GM12878 (cell line): ENCODE results near the gene GALNS. TPM values are rescaled to one million over a fixed set of nuclear protein-coding genes. Genes with fewer than 3 reads are reported as not detected.

Source experiments
- BCL11A ChIP-seq: IDR thresholded peaks from 2 replicates; pipeline ENCODE4 v1.6.1; 2011; ENCODE audit warnings: low read depth, low read length
- EGR1 ChIP-seq, 2 experiments: IDR thresholded peaks; 1 replicate in 1 of 2; 2 replicates in 1 of 2; pipeline ENCODE4 v1.6.1; 2011 to 2012; ENCODE audit warnings: low read depth in 2 of 2, low read length in 2 of 2, borderline replicate concordance in 1 of 2, mild to moderate bottlenecking in 1 of 2, moderate library complexity in 1 of 2
- NFXL1 ChIP-seq: fragments of 450-650 bp; IDR thresholded peaks from 2 replicates; pipeline ENCODE4 v1.6.1; 2017; ENCODE audit warnings: antibody characterized with exemption, mild to moderate bottlenecking, borderline replicate concordance
- RAD21 ChIP-seq: IDR thresholded peaks from 2 replicates; pipeline ENCODE4 v1.6.1; 2011; ENCODE audit warnings: mild to moderate bottlenecking, low read depth, low read length, moderate library complexity; ENCODE audit not compliant: insufficient read depth
- SRF ChIP-seq, 2 experiments: IDR thresholded peaks; 2 replicates each; pipeline ENCODE4 v1.6.1; 2011; ENCODE audit warnings: low read depth in 2 of 2, low read length in 2 of 2, mild to moderate bottlenecking in 1 of 2, moderate library complexity in 1 of 2
- STAT3 ChIP-seq: IDR thresholded peaks from 2 replicates; pipeline ENCODE4 v1.6.1; 2011; ENCODE audit warnings: low read depth, low read length, improper control_type of control experiment
- ZNF207 ChIP-seq: fragments of 450-650 bp; IDR thresholded peaks from 2 replicates; pipeline ENCODE4 v1.6.1; 2014; ENCODE audit warnings: antibody characterized with exemption, mild to moderate bottlenecking, borderline replicate concordance
- polyA plus RNA-seq, 11 experiments: library from polyadenylated mRNA; depleted of rRNA in 4 of 11; unstranded in 6 of 11; stranded (reverse) in 5 of 11; fragments of >200 nt; fragmentation: Nextera tagmentation in 4 of 11; fragmentation: Illumina TruSeq in 1 of 11; extraction: Ambion mirVana in 4 of 11; extraction: Trizol in 1 of 11; gene quantifications; 1 replicate in 1 of 11; 2 replicates in 10 of 11; pipeline versions ENCODE4 v1.2.1 to v1.2.3, GENCODE V29; 2011 to 2016; ENCODE audit warnings: inconsistent platforms in 2 of 11, missing spikeins in 2 of 11, low read depth in 1 of 11
- total RNA-seq, 4 experiments: library from RNA; depleted of rRNA in 3 of 4; stranded (reverse); fragments of >200 nt in 3 of 4; fragmentation: Illumina TruSeq in 1 of 4; extraction: Trizol in 1 of 4; gene quantifications; 2 replicates each; pipeline versions ENCODE4 v1.2.1 to v1.2.3, GENCODE V29; 2013 to 2021
- TF ChIP-seq, protein P1 (sequence below): fragments of 450-650 bp; IDR thresholded peaks from 2 replicates; pipeline ENCODE4 v1.6.1; 2017; ENCODE audit warnings: mild to moderate bottlenecking, moderate library complexity
- TF ChIP-seq, protein P2 (sequence below): fragments of 450-650 bp; conservative IDR thresholded peaks from 2 replicates; pipeline ENCODE4 v1.6.1; 2017; ENCODE audit warnings: mild to moderate bottlenecking, moderate library complexity

Gene GALNS
- total and polyA plus RNA-seq, 10 of the 15 experiments (the other 5 are each of a cell fraction or from before 2014, with no cell fraction given) = 0.37 to 12.4 (median 5.3) TPM

DNA sequence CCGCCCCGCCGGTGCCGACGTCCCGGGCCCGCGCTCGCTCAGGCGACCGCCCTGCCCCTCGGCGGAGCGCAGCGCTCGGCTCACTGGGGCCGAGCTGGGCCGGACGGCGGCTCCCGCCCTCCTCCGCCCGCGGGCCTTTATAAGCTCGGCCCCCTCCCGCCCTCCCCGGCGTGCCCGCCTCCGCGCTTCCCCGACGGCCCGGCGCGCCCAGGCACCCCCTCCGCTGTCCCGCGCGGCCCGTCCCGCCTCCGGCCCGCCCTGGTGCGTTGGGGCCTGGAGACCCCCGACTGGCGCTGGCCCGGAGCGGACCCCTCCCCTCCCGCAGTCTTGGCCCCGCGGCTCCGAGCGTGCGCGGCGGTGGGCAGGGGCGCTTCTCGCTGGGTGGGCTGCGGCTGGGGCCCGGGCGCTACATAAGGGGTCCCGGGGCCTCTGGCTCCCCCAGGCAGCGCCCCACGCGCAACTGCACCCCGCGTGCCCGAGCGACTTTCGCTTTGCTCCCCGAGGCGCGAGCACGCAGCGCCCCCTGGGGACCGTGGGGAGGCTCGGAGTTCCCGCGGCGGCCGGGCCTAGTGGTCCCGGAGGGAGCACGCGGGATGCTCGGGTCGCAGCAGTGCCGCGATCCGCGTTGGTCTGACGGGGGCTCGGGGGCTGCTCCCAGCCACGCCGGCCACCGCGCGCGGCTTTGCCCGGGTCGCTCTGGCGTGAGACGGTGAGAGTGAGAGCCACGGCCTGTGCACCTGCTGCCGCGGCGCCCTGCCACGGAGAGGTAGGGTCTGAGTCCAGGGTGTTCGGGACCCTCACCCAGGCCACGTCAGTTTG lies 71.4 kb downstream of the GALNS start, which contains the start of gene PIEZO1 (continued):
- TF ChIP-seq, protein P1, sequence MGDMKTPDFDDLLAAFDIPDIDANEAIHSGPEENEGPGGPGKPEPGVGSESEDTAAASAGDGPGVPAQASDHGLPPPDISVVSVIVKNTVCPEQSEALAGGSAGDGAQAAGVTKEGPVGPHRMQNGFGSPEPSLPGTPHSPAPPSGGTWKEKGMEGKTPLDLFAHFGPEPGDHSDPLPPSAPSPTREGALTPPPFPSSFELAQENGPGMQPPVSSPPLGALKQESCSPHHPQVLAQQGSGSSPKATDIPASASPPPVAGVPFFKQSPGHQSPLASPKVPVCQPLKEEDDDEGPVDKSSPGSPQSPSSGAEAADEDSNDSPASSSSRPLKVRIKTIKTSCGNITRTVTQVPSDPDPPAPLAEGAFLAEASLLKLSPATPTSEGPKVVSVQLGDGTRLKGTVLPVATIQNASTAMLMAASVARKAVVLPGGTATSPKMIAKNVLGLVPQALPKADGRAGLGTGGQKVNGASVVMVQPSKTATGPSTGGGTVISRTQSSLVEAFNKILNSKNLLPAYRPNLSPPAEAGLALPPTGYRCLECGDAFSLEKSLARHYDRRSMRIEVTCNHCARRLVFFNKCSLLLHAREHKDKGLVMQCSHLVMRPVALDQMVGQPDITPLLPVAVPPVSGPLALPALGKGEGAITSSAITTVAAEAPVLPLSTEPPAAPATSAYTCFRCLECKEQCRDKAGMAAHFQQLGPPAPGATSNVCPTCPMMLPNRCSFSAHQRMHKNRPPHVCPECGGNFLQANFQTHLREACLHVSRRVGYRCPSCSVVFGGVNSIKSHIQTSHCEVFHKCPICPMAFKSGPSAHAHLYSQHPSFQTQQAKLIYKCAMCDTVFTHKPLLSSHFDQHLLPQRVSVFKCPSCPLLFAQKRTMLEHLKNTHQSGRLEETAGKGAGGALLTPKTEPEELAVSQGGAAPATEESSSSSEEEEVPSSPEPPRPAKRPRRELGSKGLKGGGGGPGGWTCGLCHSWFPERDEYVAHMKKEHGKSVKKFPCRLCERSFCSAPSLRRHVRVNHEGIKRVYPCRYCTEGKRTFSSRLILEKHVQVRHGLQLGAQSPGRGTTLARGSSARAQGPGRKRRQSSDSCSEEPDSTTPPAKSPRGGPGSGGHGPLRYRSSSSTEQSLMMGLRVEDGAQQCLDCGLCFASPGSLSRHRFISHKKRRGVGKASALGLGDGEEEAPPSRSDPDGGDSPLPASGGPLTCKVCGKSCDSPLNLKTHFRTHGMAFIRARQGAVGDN = peak; percentile 41
- TF ChIP-seq STAT3 = no peak
- TF ChIP-seq ZNF207 = peak; percentile 73; the same call in 1 of the 2 replicates
- no peak for TF ChIP-seq BCL11A
- no peak for TF ChIP-seq SRF (IDR thresholded peaks at IDR 0.05; ENCODE audit: low read depth in 2 of 2, low read length in 2 of 2)
- TF ChIP-seq NFXL1 = peak; percentile 40; the same call in 1 of the 2 replicates
- peak; percentile 87 for TF ChIP-seq RAD21
- TF ChIP-seq EGR1 (IDR thresholded peaks at IDR 0.05; ENCODE audit: borderline replicate concordance in 1 of 2, low read depth in 2 of 2, low read length in 2 of 2) = peak in 1 of 2 experiments; percentile 75; a peak in 2 of 3 replicates
- TF ChIP-seq, protein P2, sequence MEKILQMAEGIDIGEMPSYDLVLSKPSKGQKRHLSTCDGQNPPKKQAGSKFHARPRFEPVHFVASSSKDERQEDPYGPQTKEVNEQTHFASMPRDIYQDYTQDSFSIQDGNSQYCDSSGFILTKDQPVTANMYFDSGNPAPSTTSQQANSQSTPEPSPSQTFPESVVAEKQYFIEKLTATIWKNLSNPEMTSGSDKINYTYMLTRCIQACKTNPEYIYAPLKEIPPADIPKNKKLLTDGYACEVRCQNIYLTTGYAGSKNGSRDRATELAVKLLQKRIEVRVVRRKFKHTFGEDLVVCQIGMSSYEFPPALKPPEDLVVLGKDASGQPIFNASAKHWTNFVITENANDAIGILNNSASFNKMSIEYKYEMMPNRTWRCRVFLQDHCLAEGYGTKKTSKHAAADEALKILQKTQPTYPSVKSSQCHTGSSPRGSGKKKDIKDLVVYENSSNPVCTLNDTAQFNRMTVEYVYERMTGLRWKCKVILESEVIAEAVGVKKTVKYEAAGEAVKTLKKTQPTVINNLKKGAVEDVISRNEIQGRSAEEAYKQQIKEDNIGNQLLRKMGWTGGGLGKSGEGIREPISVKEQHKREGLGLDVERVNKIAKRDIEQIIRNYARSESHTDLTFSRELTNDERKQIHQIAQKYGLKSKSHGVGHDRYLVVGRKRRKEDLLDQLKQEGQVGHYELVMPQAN = peak; percentile 72
